Astrocyte (in vitro differentiated cells and primary cell): ENCODE data around the gene ODAPH. TPM values are rescaled to one million over a fixed set of nuclear protein-coding genes. Genes with fewer than 3 reads are reported as not detected.

Experiments used
- DNase-seq: peaks from one replicate; pipeline ENCODE4 v3.0.0-alpha.2; 2010; ENCODE audit warnings: low read depth
- FAIRE-seq: peaks from 2 replicates; lab custom pipeline; 2011; peaks lifted over from hg19 to GRCh38; lab: Jason Lieb, UNC
- H2AFZ ChIP-seq: 2 replicates; pipeline ENCODE4 v1.6.0; 2012; ENCODE audit warnings: low read depth, low read length, inconsistent platforms
- H3K27ac ChIP-seq: 2 replicates; pipeline ENCODE4 v1.5.1; 2011; ENCODE audit warnings: low read depth, low read length, inconsistent platforms
- H3K27me3 ChIP-seq: 2 replicates; pipeline ENCODE4 v1.6.0; 2011; ENCODE audit warnings: low read length, inconsistent platforms; ENCODE audit not compliant: insufficient read depth
- H3K36me3 ChIP-seq: 2 replicates; pipeline ENCODE4 v1.5.1; 2011; ENCODE audit warnings: low read length, inconsistent platforms; ENCODE audit not compliant: insufficient read depth
- H3K4me1 ChIP-seq: 2 replicates; pipeline ENCODE4 v1.5.1; 2011; ENCODE audit warnings: low read length, inconsistent platforms; ENCODE audit not compliant: insufficient read depth
- H3K4me2 ChIP-seq: 2 replicates; pipeline ENCODE4 v1.6.0; 2012; ENCODE audit warnings: low read length, inconsistent platforms
- H3K4me3 ChIP-seq: 2 replicates; pipeline ENCODE4 v1.5.1; 2011; ENCODE audit warnings: low read depth, mild to moderate bottlenecking, low read length, inconsistent platforms; ENCODE audit not compliant: insufficient read depth
- H3K79me2 ChIP-seq: 2 replicates; pipeline ENCODE4 v1.6.0; 2012; ENCODE audit warnings: mild to moderate bottlenecking, low read length, inconsistent platforms; ENCODE audit not compliant: insufficient read depth
- H3K9ac ChIP-seq: 2 replicates; pipeline ENCODE4 v1.6.0; 2012; ENCODE audit warnings: mild to moderate bottlenecking, low read length, inconsistent platforms
- H3K9me3 ChIP-seq: 2 replicates; pipeline ENCODE4 v1.5.1; 2012; ENCODE audit warnings: low read depth, mild to moderate bottlenecking, low read length, inconsistent platforms; ENCODE audit not compliant: insufficient read depth
- H4K20me1 ChIP-seq: 2 replicates; pipeline ENCODE4 v1.6.0; 2012; ENCODE audit warnings: low read length, inconsistent platforms; ENCODE audit not compliant: insufficient read depth
- H3K27ac Mint-ChIP-seq: one replicate; pipeline ENCODE4 v1.8.0; 2021; ENCODE audit warnings: mild to moderate bottlenecking, mixed read lengths; ENCODE audit not compliant: unreplicated experiment
- H3K27me3 Mint-ChIP-seq: one replicate; pipeline ENCODE4 v1.8.0; 2021; ENCODE audit warnings: low read depth, mixed read lengths; ENCODE audit not compliant: unreplicated experiment
- H3K36me3 Mint-ChIP-seq: one replicate; pipeline ENCODE4 v1.8.0; 2021; ENCODE audit warnings: low read depth, mixed read lengths; ENCODE audit not compliant: unreplicated experiment
- H3K4me1 Mint-ChIP-seq: one replicate; pipeline ENCODE4 v1.8.0; 2021; ENCODE audit warnings: low read depth, mixed read lengths; ENCODE audit not compliant: unreplicated experiment
- H3K4me3 Mint-ChIP-seq: one replicate; pipeline ENCODE4 v1.8.0; 2021; ENCODE audit warnings: mild to moderate bottlenecking, moderate library complexity, mixed read lengths; ENCODE audit not compliant: unreplicated experiment
- H3K9me3 Mint-ChIP-seq: one replicate; pipeline ENCODE4 v1.8.0; 2021; ENCODE audit warnings: mild to moderate bottlenecking, mixed read lengths; ENCODE audit not compliant: unreplicated experiment
- EZH2 ChIP-seq: IDR thresholded peaks from 2 replicates; pipeline ENCODE4 v1.6.1; 2012; ENCODE audit warnings: mild to moderate bottlenecking, low read length, inconsistent platforms; ENCODE audit not compliant: insufficient read depth
- total RNA-seq: library from RNA; stranded (reverse); gene quantifications from 2 replicates; pipeline ENCODE4 v1.2.1, GENCODE V29; 2021
- TF ChIP-seq, protein P1 (sequence below): IDR thresholded peaks from 2 replicates; pipeline ENCODE4 v1.5.1; 2011; ENCODE audit warnings: low read depth, mild to moderate bottlenecking, inconsistent platforms, low read length, moderate library complexity; ENCODE audit not compliant: insufficient read depth

The ODAPH gene
- total RNA-seq, 1 donor from 2014 or later, result 55.3 TPM

DNA sequence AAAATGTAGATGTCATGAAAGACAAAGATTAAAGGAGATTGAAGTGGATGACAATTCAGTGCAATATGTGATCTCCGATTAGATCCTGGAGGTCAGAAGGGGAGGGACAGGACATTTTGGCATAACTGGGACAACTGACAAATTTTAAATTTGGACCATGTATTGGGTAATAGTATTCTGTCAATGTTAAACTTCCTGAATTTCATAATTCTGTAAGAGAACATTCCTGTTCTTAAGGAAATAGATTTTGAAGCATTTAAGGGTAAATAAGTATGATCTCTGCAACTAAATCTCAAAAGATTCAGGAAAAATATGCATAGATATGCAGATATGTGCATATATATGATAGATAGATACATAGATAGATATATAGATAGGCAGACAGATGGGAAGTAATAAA is 11.0 kb downstream of the ODAPH start:
- no peaks in the 10 kb centered on the region for H3K79me2 ChIP-seq
- H3K4me1 Mint-ChIP-seq, result peaks cover 7% of the 10 kb centered on the region
- peaks cover 2% of the 10 kb centered on the region for H3K36me3 Mint-ChIP-seq
- H3K4me3 Mint-ChIP-seq, result no peak overlapping the region
- no peaks in the 10 kb centered on the region for H3K27me3 ChIP-seq
- no peak overlapping the region for H3K27ac ChIP-seq
- no peaks in the 10 kb centered on the region for H3K9me3 ChIP-seq
- FAIRE-seq (no peak), DNase-seq (no peak)
- no peaks in the 10 kb centered on the region for H3K4me1 ChIP-seq
- no peak overlapping the region for H3K9ac ChIP-seq
- H3K9me3 Mint-ChIP-seq, result peaks cover 2% of the 10 kb centered on the region
- H3K27me3 Mint-ChIP-seq, result no peaks in the 10 kb centered on the region
- H3K4me3 ChIP-seq, result no peak overlapping the region
- no peak overlapping the region for H3K4me2 ChIP-seq
- no peaks in the 10 kb centered on the region for H4K20me1 ChIP-seq
- no peak for TF ChIP-seq EZH2
- TF ChIP-seq, protein P1, sequence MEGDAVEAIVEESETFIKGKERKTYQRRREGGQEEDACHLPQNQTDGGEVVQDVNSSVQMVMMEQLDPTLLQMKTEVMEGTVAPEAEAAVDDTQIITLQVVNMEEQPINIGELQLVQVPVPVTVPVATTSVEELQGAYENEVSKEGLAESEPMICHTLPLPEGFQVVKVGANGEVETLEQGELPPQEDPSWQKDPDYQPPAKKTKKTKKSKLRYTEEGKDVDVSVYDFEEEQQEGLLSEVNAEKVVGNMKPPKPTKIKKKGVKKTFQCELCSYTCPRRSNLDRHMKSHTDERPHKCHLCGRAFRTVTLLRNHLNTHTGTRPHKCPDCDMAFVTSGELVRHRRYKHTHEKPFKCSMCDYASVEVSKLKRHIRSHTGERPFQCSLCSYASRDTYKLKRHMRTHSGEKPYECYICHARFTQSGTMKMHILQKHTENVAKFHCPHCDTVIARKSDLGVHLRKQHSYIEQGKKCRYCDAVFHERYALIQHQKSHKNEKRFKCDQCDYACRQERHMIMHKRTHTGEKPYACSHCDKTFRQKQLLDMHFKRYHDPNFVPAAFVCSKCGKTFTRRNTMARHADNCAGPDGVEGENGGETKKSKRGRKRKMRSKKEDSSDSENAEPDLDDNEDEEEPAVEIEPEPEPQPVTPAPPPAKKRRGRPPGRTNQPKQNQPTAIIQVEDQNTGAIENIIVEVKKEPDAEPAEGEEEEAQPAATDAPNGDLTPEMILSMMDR, result no peak
- H3K27ac Mint-ChIP-seq, result no peak overlapping the region
- no peaks in the 10 kb centered on the region for H3K36me3 ChIP-seq
- no peak overlapping the region for H2AFZ ChIP-seq

DNA sequence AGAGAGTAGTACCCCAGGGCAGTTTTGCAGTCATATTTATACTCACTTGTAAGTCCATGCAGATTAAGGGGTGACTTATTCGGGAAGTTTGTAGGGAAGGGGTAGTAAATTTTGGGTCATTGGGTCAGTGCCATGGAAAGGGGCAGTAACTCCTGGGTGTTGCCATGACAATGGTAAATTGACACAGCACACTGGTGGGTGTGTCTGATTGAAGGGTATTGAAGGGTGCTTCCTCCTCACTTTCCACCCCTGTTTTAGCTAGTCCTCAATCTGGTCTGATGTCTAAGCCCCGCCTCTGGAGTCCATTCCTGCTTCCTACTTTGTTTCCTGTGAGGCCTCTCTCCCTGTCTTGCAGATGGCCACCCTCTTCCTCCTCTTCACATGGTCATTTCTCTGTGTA is 11.9 kb downstream of the ODAPH start:
- H3K27ac Mint-ChIP-seq, result no peak overlapping the region

DNA sequence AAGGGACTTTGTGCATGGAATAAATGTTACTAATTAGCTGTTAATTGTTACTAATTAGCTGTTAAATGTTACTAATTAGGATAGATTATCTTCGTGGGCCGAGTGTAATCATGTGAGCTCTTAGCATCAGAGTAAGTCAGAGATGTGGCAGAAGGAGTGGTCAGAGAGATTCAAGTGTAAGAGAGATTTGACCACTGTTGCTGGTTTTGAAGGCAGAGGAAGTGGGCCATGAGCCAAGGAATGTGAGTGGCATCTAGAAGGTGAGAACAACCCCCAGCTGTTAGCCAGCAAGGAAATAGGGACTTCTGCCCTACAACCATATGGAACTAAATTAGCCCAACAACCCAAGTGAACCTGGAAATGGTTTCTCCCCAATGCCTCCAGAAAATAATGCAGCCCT is 28.2 kb downstream of the ODAPH start:
- Histone ChIP-seq H3K9ac (no peak overlapping the region), H3K9me3 (no peaks in the 10 kb centered on the region), H2AFZ (no peak overlapping the region), H3K36me3 (no peaks in the 10 kb centered on the region), H3K4me3 (no peak overlapping the region), H4K20me1 (no peaks in the 10 kb centered on the region), H3K27ac (no peak overlapping the region), H3K27me3 (no peaks in the 10 kb centered on the region), H3K4me2 (no peak overlapping the region), H3K4me1 (no peaks in the 10 kb centered on the region), H3K79me2 (no peaks in the 10 kb centered on the region)
- FAIRE-seq (no peak), DNase-seq (peak; percentile 18)
- Mint-ChIP-seq H3K27ac (no peak overlapping the region), H3K9me3 (peaks cover 6% of the 10 kb centered on the region), H3K4me3 (no peak overlapping the region), H3K27me3 (no peaks in the 10 kb centered on the region), H3K36me3 (peaks cover 6% of the 10 kb centered on the region), H3K4me1 (no peaks in the 10 kb centered on the region)
- TF ChIP-seq, protein P1, result no peak
- no peak for TF ChIP-seq EZH2

More for the DNA sequence above, 11.9 kb downstream of the ODAPH start:
- no peak for DNase-seq
- Histone ChIP-seq H3K9ac (no peak overlapping the region), H3K9me3 (no peaks in the 10 kb centered on the region), H3K36me3 (no peaks in the 10 kb centered on the region), H3K27me3 (peaks cover 6% of the 10 kb centered on the region), H3K27ac (no peak overlapping the region), H3K4me2 (no peak overlapping the region), H2AFZ (no peak overlapping the region), H3K79me2 (no peaks in the 10 kb centered on the region), H4K20me1 (no peaks in the 10 kb centered on the region), H3K4me1 (no peaks in the 10 kb centered on the region), H3K4me3 (no peak overlapping the region)
- Mint-ChIP-seq H3K4me1 (peaks cover 5% of the 10 kb centered on the region), H3K27me3 (no peaks in the 10 kb centered on the region), H3K36me3 (peaks cover 2% of the 10 kb centered on the region), H3K9me3 (peaks cover 2% of the 10 kb centered on the region), H3K4me3 (no peak overlapping the region)
- TF ChIP-seq, protein P1, result no peak
- no peak for TF ChIP-seq EZH2
- no peak for FAIRE-seq
